ENCODE data around the gene BCL11A. TPM values are rescaled to one million over a fixed set of nuclear protein-coding genes. Genes with fewer than 3 reads are reported as not detected.

The BCL11A gene
- total RNA-seq, 4 donors from 2014 or later = 0.22 TPM; not detected in 3

GRCh38 chr2:60456115-60456770, 97.2 kb downstream of the BCL11A start:
- no peaks in the 10 kb centered on the region for H3K4me1 ChIP-seq
- H3K27me3 ChIP-seq = no peaks in the 10 kb centered on the region
- no peaks in the 10 kb centered on the region for H3K36me3 ChIP-seq
- WGBS, 2 donors = 65 to 70% methylated on average over 6 of the region's 6 CpGs
- H3K9me3 ChIP-seq = no peaks in the 10 kb centered on the region
- DNase-seq (ENCODE audit: low spot score in 2 of 2) = no peak
- TF ChIP-seq CTCF (IDR thresholded peaks at IDR 0.05) (no peak), POLR2A (IDR thresholded peaks at IDR 0.05) (no peak), EP300 (IDR thresholded peaks at IDR 0.05) (no peak)
- no peak overlapping the region for H3K27ac ChIP-seq
- no peak overlapping the region for H3K4me3 ChIP-seq

- Histone ChIP-seq H3K4me3 (no peak overlapping the region), H3K36me3 (no peaks in the 10 kb centered on the region), H3K4me1 (no peaks in the 10 kb centered on the region), H3K9me3 (no peaks in the 10 kb centered on the region), H3K27me3 (no peaks in the 10 kb centered on the region), H3K27ac (no peak overlapping the region)
- 68 to 72% methylated on average over 9 of the region's 9 CpGs for WGBS, 2 donors
- TF ChIP-seq CTCF (IDR thresholded peaks at IDR 0.05) (no peak), EP300 (IDR thresholded peaks at IDR 0.05) (no peak), POLR2A (IDR thresholded peaks at IDR 0.05) (no peak)
- no peak for DNase-seq (ENCODE audit: low spot score in 2 of 2)
Observed at GRCh38 chr2:60453872-60454271, 99.6 kb downstream of the BCL11A start.

GRCh38 chr2:60453301-60453700, 100.2 kb downstream of the BCL11A start:
- Histone ChIP-seq H3K4me1 (no peaks in the 10 kb centered on the region), H3K4me3 (no peak overlapping the region), H3K27ac (no peak overlapping the region), H3K9me3 (no peaks in the 10 kb centered on the region), H3K36me3 (no peaks in the 10 kb centered on the region), H3K27me3 (no peaks in the 10 kb centered on the region)
- WGBS, 2 donors = 44 to 56% methylated on average over 16 of the region's 16 CpGs
- DNase-seq (ENCODE audit: low spot score in 2 of 2) = no peak
- TF ChIP-seq EP300 (IDR thresholded peaks at IDR 0.05) (no peak), CTCF (IDR thresholded peaks at IDR 0.05) (no peak), POLR2A (IDR thresholded peaks at IDR 0.05) (no peak)

- no peak for TF ChIP-seq EP300 (IDR thresholded peaks at IDR 0.05)
- TF ChIP-seq POLR2A (IDR thresholded peaks at IDR 0.05) = no peak
- no peak for TF ChIP-seq CTCF (IDR thresholded peaks at IDR 0.05)
- H3K9me3 ChIP-seq = no peaks in the 10 kb centered on the region
- no peak for DNase-seq (ENCODE audit: low spot score in 2 of 2)
- no peaks in the 10 kb centered on the region for H3K27me3 ChIP-seq
- no peak overlapping the region for H3K27ac ChIP-seq
- H3K4me3 ChIP-seq = no peak overlapping the region
- H3K36me3 ChIP-seq = no peaks in the 10 kb centered on the region
- no peaks in the 10 kb centered on the region for H3K4me1 ChIP-seq
- WGBS, 2 donors = 67 to 82% methylated on average over 1 of the region's 1 CpG
Observed at GRCh38 chr2:60450488-60450887, 103.0 kb downstream of the BCL11A start.

GRCh38 chr2:60447943-60448342, 105.5 kb downstream of the BCL11A start:
- no peaks in the 10 kb centered on the region for H3K36me3 ChIP-seq
- no peaks in the 10 kb centered on the region for H3K4me1 ChIP-seq
- DNase-seq (ENCODE audit: low spot score in 2 of 2) = no peak
- no peaks in the 10 kb centered on the region for H3K9me3 ChIP-seq
- H3K27ac ChIP-seq = peak overlapping the region in 1 of 4 donors; percentile 71
- no peak overlapping the region for H3K4me3 ChIP-seq
- H3K27me3 ChIP-seq = no peaks in the 10 kb centered on the region
- TF ChIP-seq CTCF (IDR thresholded peaks at IDR 0.05) (no peak), POLR2A (IDR thresholded peaks at IDR 0.05) (no peak), EP300 (IDR thresholded peaks at IDR 0.05) (no peak)
- WGBS, 2 donors = 85 to 96% methylated on average over 1 of the region's 1 CpG
